OCI-LY3 (cell line): ENCODE results near the gene HDAC7.
"Not testable (repeated sequence)": the region's sequence is repeated elsewhere in the genome, so short reads cannot be mapped to it uniquely, and the experiment has no call there.

Experiments used
- H2AFZ ChIP-seq: fragments of 200-600, 300-600 bp; shearing (Covaris generic); 2 replicates; pipeline ENCODE4 v1.6.0; 2014; ENCODE audit warnings: antibody characterized with exemption, low read depth, low read length
- H3K27ac ChIP-seq: fragments of 200-600, 300-600 bp; sonication (generic); 2 replicates; pipeline ENCODE4 v1.5.1; 2014; ENCODE audit warnings: mild to moderate bottlenecking, low read length, moderate library complexity, mixed read lengths
- H3K27me3 ChIP-seq: fragments of 200-600, 300-600 bp; sonication (generic); 2 replicates; pipeline ENCODE4 v1.6.1; 2014; ENCODE audit warnings: low read depth, low read length, mixed read lengths
- H3K36me3 ChIP-seq: fragments of 200-600, 300-600 bp; sonication (generic); replicated peaks from 2 replicates; pipeline ENCODE3; 2014; ENCODE audit warnings: low read depth, low read length, mixed read lengths
- H3K4me1 ChIP-seq: fragments of 300-600, 200-600 bp; sonication (generic); 2 replicates; pipeline ENCODE4 v1.6.1; 2014; ENCODE audit warnings: low read length, mixed read lengths
- H3K4me2 ChIP-seq: fragments of 200-600, 300-600 bp; sonication (generic); 2 replicates; pipeline ENCODE4 v1.6.1; 2014; ENCODE audit warnings: low read length, mixed read lengths
- H3K4me3 ChIP-seq: fragments of 300-600, 200-600 bp; sonication (generic); 2 replicates; pipeline ENCODE4 v1.5.1; 2014; ENCODE audit warnings: antibody characterized with exemption, mild to moderate bottlenecking, low read length, moderate library complexity
- H3K79me2 ChIP-seq: fragments of 300-600, 200-600 bp; shearing (Covaris generic); 2 replicates; pipeline ENCODE4 v1.6.1; 2014; ENCODE audit warnings: mild to moderate bottlenecking, low read length, mixed read lengths
- H3K9ac ChIP-seq: fragments of 300-600, 200-600 bp; shearing (Covaris generic); 2 replicates; pipeline ENCODE4 v1.6.0; 2014; ENCODE audit warnings: mild to moderate bottlenecking, low read length, moderate library complexity
- H3K9me3 ChIP-seq: fragments of 200-600, 300-600 bp; shearing (Covaris generic); 2 replicates; pipeline ENCODE4 v1.6.1; 2014; ENCODE audit warnings: low read length, mixed read lengths; ENCODE audit not compliant: insufficient read depth
- H4K20me1 ChIP-seq: fragments of 200-600, 300-600 bp; sonication (generic); 2 replicates; pipeline ENCODE4 v1.6.1; 2016; ENCODE audit warnings: low read length, mixed read lengths; ENCODE audit not compliant: insufficient read depth
- EZH2phosphoT487 ChIP-seq: fragments of 200-600 bp; shearing (Covaris generic); IDR thresholded peaks from 2 replicates; pipeline ENCODE4 v1.6.1; 2018; ENCODE audit warnings: antibody characterized with exemption, mixed run types, low read depth
- TF ChIP-seq, protein P1 (sequence below): fragments of 200-600, 300-600 bp; sonication (generic); IDR thresholded peaks from 2 replicates; pipeline ENCODE4 v1.5.1; 2014; ENCODE audit warnings: antibody characterized with exemption, low read length, low read depth

Gene HDAC7

DNA sequence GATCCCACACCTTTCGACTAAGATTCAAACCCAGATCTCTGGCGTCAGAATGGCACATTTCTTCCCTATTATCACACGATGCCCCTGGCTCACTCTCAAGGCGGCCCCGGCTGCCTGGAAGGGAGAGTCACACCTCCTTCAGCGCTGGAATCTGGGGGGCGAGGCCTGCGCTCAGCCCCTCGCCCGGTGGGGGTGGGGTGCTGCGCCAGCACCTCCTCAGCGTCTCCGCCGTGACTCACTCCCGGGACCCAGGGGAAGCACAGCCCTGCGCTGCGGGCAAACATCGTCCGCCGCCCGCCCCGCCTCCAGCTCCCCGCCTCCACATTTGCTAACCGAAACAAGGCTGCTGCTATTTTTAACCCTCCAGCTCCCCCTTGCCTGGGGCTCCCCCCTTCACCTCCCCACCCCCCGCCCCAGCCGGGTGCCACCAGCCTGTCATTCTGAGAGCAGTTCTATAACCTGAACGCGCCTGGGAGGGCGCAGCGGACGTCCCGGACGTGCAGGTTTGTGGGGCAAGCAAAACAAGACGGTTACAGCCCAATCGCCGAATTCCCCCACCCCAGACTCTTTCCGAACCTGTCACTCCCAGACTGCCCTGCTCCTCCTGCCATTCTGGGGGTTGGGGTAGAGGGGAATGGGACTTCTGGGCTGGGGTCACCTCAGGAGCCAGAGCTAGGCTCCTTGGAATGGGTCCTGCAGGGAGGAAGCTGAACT is 6.7 kb downstream of the HDAC7 start:
- Histone ChIP-seq H3K4me2 (peak overlapping the region; percentile 95), H2AFZ (no peak overlapping the region), H3K36me3 (peaks cover 8% of the 10 kb centered on the region), H3K27ac (peak overlapping the region; percentile 97), H3K27me3 (no peaks in the 10 kb centered on the region), H4K20me1 (no peaks in the 10 kb centered on the region), H3K9me3 (no peaks in the 10 kb centered on the region), H3K9ac (peak overlapping the region; percentile 92), H3K4me3 (peak overlapping the region; percentile 76), H3K79me2 (peaks cover 94% of the 10 kb centered on the region), H3K4me1 (peaks cover 95% of the 10 kb centered on the region)
- TF ChIP-seq EZH2phosphoT487, result no peak
- TF ChIP-seq, protein P1, sequence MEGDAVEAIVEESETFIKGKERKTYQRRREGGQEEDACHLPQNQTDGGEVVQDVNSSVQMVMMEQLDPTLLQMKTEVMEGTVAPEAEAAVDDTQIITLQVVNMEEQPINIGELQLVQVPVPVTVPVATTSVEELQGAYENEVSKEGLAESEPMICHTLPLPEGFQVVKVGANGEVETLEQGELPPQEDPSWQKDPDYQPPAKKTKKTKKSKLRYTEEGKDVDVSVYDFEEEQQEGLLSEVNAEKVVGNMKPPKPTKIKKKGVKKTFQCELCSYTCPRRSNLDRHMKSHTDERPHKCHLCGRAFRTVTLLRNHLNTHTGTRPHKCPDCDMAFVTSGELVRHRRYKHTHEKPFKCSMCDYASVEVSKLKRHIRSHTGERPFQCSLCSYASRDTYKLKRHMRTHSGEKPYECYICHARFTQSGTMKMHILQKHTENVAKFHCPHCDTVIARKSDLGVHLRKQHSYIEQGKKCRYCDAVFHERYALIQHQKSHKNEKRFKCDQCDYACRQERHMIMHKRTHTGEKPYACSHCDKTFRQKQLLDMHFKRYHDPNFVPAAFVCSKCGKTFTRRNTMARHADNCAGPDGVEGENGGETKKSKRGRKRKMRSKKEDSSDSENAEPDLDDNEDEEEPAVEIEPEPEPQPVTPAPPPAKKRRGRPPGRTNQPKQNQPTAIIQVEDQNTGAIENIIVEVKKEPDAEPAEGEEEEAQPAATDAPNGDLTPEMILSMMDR, result peak; percentile 9; the same call in 1 of the 2 replicates

DNA sequence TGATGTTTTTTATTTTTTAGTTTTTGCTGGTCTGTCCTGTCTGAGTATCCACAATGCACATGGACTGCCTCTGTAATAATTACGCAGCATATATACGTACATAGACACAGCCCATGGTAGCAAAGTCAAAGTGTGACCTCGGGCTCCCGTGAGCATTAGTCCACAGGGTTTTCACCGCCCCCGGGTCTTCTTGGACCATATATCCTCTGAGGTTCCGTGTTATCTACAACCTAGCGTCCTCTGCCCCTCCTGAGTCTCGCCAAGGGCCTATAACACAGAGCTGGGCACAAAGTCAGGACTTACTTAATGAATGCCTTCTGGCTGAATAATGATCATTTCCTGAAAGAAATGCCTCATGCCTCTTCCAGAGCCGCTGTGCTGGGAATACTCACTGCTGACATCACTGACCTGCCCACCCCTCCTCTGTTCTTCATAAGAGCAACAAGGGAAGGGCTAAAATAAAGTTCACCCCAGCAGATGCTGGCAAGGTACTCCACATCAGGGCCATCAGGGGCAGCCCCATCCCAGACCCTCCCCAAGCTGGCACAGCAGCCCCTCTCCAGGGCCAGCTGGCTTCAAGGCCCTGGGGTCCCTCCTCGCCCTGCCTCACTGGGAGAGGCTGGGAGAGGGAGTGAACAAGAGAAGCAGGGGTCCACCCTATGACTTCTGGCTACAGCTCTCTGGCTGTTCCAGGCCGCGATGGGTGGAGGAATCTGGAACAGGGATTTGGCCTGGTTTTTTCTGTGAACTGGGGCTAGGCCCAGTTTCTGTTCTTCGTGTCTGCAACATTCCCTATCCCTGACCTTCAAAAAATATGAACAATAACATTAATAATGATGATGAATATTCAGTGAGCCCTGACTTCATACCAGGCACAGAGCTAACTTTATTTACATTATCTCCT is 7.9 kb downstream of the HDAC7 start:
- Histone ChIP-seq H3K27me3 (no peaks in the 10 kb centered on the region), H2AFZ (no peak overlapping the region), H3K27ac (peak overlapping the region; percentile 97), H3K4me2 (peak overlapping the region; percentile 95), H3K79me2 (peaks cover 94% of the 10 kb centered on the region), H3K4me3 (peak overlapping the region; percentile 76), H3K9ac (peak overlapping the region; percentile 91), H4K20me1 (no peaks in the 10 kb centered on the region), H3K4me1 (peaks cover 95% of the 10 kb centered on the region), H3K36me3 (peaks cover 8% of the 10 kb centered on the region), H3K9me3 (no peaks in the 10 kb centered on the region)
- TF ChIP-seq EZH2phosphoT487, result no peak
- TF ChIP-seq, protein P1, result no peak

DNA sequence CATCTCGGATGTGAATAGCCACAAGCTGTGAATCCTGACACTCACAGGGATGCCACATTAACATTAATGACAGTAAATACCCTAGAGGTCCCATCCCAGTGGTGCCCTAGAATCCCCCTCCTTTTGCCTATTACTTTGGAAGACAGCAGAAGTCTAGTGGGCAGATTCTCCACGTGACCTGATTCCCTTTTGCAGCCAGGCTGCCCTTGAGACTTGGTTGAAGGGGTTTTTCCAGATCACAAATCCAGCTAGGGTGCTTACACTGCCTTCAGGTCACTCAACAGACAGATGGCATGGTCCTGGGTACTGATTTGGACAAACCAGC is 8.7 kb downstream of the HDAC7 start:
- no peaks in the 10 kb centered on the region for H4K20me1 ChIP-seq
- peaks cover 95% of the 10 kb centered on the region for H3K4me1 ChIP-seq
- peak overlapping the region; percentile 97 for H3K27ac ChIP-seq
- peak overlapping the region; percentile 91 for H3K9ac ChIP-seq
- peak overlapping the region; percentile 76 for H3K4me3 ChIP-seq
- peak overlapping the region; percentile 95 for H3K4me2 ChIP-seq
- no peak overlapping the region for H2AFZ ChIP-seq
- H3K9me3 ChIP-seq, result no peaks in the 10 kb centered on the region
- no peak for TF ChIP-seq EZH2phosphoT487
- TF ChIP-seq, protein P1, result no peak
- peaks cover 8% of the 10 kb centered on the region for H3K36me3 ChIP-seq
- H3K79me2 ChIP-seq, result peaks cover 94% of the 10 kb centered on the region
- no peaks in the 10 kb centered on the region for H3K27me3 ChIP-seq

DNA sequence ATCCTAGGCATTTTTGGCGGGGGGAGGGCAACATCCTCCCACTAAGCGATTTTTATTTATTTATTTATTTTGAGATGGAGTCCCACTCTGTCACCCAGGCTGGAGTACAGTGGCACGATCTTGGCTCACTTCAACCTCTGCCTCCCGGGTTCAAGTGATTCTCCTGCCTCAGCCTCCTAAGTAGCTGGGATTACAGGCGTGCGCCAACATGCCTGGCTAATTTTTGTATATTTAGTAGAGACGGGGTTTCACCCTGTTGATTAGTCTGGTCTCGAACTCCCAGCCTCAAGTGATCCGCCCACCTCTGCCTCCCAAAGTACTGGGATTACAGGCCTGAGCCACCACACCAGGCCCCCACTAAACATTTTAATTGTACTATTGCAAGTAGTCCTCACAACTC is 10.2 kb downstream of the HDAC7 start:
- H3K9me3 ChIP-seq, H3K36me3 ChIP-seq, H3K4me3 ChIP-seq, H4K20me1 ChIP-seq, H3K27me3 ChIP-seq, H2AFZ ChIP-seq: not testable (repeated sequence)
- peaks cover 88% of the 10 kb centered on the region for H3K4me1 ChIP-seq
- H3K4me2 ChIP-seq, result peak overlapping the region; percentile 95
- peaks cover 86% of the 10 kb centered on the region for H3K79me2 ChIP-seq
- H3K9ac ChIP-seq, result peak overlapping the region; percentile 91
- H3K27ac ChIP-seq, result peak overlapping the region; percentile 97
